Neural cell (in vitro differentiated cells): ENCODE measurements around the gene MAST1. TPM values are rescaled to one million over a fixed set of nuclear protein-coding genes. Genes with fewer than 3 reads are reported as not detected.

ENCODE experiments used
- H2AFZ ChIP-seq: fragments of 200-600, 300-800 bp; sonication (generic), shearing (Covaris generic); 2 replicates; pipeline ENCODE4 v1.6.0; 2014; ENCODE audit warnings: low read depth, mild to moderate bottlenecking, antibody characterized with exemption, low read length, moderate library complexity
- H3F3A ChIP-seq: fragments of 200-600 bp; shearing (Covaris generic); 2 replicates; pipeline ENCODE4 v1.6.1; 2016; ENCODE audit warnings: mild to moderate bottlenecking, moderate library complexity, mixed read lengths, antibody characterized with exemption, low read length; ENCODE audit not compliant: insufficient read depth, poor library complexity, severe bottlenecking
- H3K27ac ChIP-seq: fragments of 200-600, 300-800 bp; sonication (generic), shearing (Covaris generic); 2 replicates; pipeline ENCODE4 v1.5.1; 2014; ENCODE audit warnings: mild to moderate bottlenecking, low read length, moderate library complexity
- H3K27me3 ChIP-seq: fragments of 300-800, 200-600 bp; sonication (generic), shearing (Covaris generic); 2 replicates; pipeline ENCODE4 v1.6.0; 2014; ENCODE audit warnings: mild to moderate bottlenecking, low read depth, low read length, moderate library complexity; ENCODE audit not compliant: insufficient read depth
- H3K36me3 ChIP-seq: fragments of 300-800, 200-600 bp; sonication (generic), shearing (Covaris generic); 2 replicates; pipeline ENCODE4 v1.5.1; 2014; ENCODE audit warnings: mild to moderate bottlenecking, antibody characterized with exemption, low read length, moderate library complexity; ENCODE audit not compliant: insufficient read depth
- H3K4me2 ChIP-seq: fragments of 300-800, 200-600 bp; sonication (generic), shearing (Covaris generic); 2 replicates; pipeline ENCODE4 v1.6.0; 2014; ENCODE audit warnings: mild to moderate bottlenecking, low read length
- H3K4me3 ChIP-seq: fragments of 300-800, 200-600 bp; sonication (generic), shearing (Covaris generic); 2 replicates; pipeline ENCODE4 v1.5.1; 2014; ENCODE audit warnings: mild to moderate bottlenecking, low read length, moderate library complexity
- H3K79me2 ChIP-seq: fragments of 200-600 bp; shearing (Covaris generic); replicated peaks from 2 replicates; pipeline ENCODE4 v1.6.0; 2014; ENCODE audit warnings: mild to moderate bottlenecking, low read length, moderate library complexity; ENCODE audit not compliant: insufficient read depth
- H3K9ac ChIP-seq: fragments of 300-800, 200-600 bp; sonication (generic), shearing (Covaris generic); 2 replicates; pipeline ENCODE4 v1.6.1; 2016; ENCODE audit warnings: mild to moderate bottlenecking, low read length, mixed read lengths
- H3K9me2 ChIP-seq: fragments of 200-600 bp; shearing (Covaris generic); 2 replicates; pipeline ENCODE4 v1.6.1; 2016; ENCODE audit warnings: mild to moderate bottlenecking, low read length, mixed read lengths; ENCODE audit not compliant: insufficient read depth
- H3K9me3 ChIP-seq: fragments of 200-600, 300-800 bp; sonication (generic), shearing (Covaris generic); 2 replicates; pipeline ENCODE4 v1.6.1; 2016; ENCODE audit warnings: mild to moderate bottlenecking, mixed run types, low read length, moderate library complexity, mixed read lengths
- H4K20me1 ChIP-seq: fragments of 200-600 bp; shearing (Covaris generic); 2 replicates; pipeline ENCODE4 v1.6.1; 2016; ENCODE audit warnings: mild to moderate bottlenecking, mixed run types; ENCODE audit not compliant: insufficient read depth
- EP300 ChIP-seq: fragments of 450-650 bp; conservative IDR thresholded peaks from 2 replicates; pipeline ENCODE4 v1.6.1; 2014; ENCODE audit warnings: antibody characterized with exemption, mild to moderate bottlenecking, moderate library complexity; ENCODE audit not compliant: poor library complexity, severe bottlenecking
- EZH2 ChIP-seq: fragments of 200-600, 300-800 bp; shearing (Covaris generic), sonication (generic); IDR thresholded peaks from 2 replicates; pipeline ENCODE4 v1.6.1; 2014; ENCODE audit warnings: antibody characterized with exemption, low read length, borderline replicate concordance, mild to moderate bottlenecking; ENCODE audit not compliant: insufficient read depth, poor library complexity, severe bottlenecking
- MXI1 ChIP-seq: fragments of 450-650 bp; conservative IDR thresholded peaks from 2 replicates; pipeline ENCODE4 v1.6.1; 2014; ENCODE audit warnings: antibody characterized with exemption, mild to moderate bottlenecking; ENCODE audit not compliant: poor library complexity, severe bottlenecking
- POLR2AphosphoS5 ChIP-seq: IDR thresholded peaks from 2 replicates; pipeline ENCODE4 v1.6.1; 2012
- RAD21 ChIP-seq: fragments of 450-650 bp; conservative IDR thresholded peaks from 2 replicates; pipeline ENCODE4 v1.6.1; 2014; ENCODE audit warnings: antibody characterized with exemption, mild to moderate bottlenecking, moderate library complexity
- SMC3 ChIP-seq: fragments of 450-650 bp; conservative IDR thresholded peaks from 2 replicates; pipeline ENCODE4 v1.6.1; 2014; ENCODE audit warnings: antibody characterized with exemption, mild to moderate bottlenecking, moderate library complexity; ENCODE audit not compliant: poor library complexity
- TAF1 ChIP-seq: IDR thresholded peaks from 2 replicates; pipeline ENCODE4 v1.6.1; 2012; ENCODE audit warnings: low read depth
- polyA plus RNA-seq: library from polyadenylated mRNA; depleted of rRNA; stranded (reverse); fragments of >200 nt; gene quantifications from 2 replicates; pipeline ENCODE4 v1.2.3, GENCODE V29; 2014
- TF ChIP-seq, protein P1 (sequence below): fragments of 450-650 bp; IDR thresholded peaks from 2 replicates; pipeline ENCODE4 v1.5.1; 2014; ENCODE audit warnings: antibody characterized with exemption, mild to moderate bottlenecking, moderate library complexity; ENCODE audit not compliant: poor library complexity, severe bottlenecking
- TF ChIP-seq, protein P2 (sequence below): IDR thresholded peaks from 2 replicates; pipeline ENCODE4 v1.6.1; 2012; ENCODE audit warnings: borderline replicate concordance

Gene MAST1
- polyA plus RNA-seq, 1 donor from 2014 or later = 65.0 TPM

DNA sequence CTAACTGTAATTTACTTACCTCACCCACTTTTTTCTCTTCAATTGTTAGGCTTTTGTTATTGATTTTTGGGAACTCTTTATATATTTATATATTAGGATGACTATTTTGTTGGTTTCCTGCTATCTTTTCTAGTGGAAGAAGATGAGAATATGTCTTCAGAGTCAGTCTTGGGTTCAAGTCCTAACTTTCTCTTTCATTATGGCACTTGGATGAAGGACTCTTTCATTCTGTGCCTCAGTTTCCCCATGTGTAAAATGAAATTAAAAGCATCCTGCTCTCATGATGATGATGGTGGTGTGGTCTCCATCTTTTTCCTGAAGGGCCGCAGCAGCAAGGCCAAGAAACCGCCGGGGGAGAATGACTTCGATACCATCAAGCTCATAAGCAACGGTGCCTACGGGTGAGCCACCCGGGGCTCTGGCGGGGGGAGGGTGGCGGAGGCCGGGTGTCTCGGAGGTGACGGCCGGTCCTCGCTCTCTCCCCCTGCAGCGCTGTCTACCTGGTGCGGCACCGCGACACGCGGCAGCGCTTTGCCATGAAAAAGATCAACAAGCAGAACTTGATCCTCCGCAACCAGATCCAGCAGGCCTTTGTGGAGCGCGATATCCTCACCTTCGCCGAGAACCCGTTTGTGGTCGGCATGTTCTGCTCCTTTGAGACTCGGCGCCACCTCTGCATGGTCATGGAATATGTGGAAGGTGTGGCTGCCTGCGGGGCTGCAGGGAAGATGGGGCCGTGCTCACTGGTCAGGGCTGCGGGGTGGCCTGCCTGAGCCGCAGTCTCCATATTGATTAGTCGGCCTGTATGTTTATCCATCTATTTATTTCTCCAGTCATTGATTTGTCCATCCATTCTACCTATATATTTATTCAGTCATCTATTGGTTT, 20.0 kb downstream of the MAST1 start:
- H2AFZ ChIP-seq = no peak overlapping the region
- H3K27ac ChIP-seq = no peak overlapping the region

DNA sequence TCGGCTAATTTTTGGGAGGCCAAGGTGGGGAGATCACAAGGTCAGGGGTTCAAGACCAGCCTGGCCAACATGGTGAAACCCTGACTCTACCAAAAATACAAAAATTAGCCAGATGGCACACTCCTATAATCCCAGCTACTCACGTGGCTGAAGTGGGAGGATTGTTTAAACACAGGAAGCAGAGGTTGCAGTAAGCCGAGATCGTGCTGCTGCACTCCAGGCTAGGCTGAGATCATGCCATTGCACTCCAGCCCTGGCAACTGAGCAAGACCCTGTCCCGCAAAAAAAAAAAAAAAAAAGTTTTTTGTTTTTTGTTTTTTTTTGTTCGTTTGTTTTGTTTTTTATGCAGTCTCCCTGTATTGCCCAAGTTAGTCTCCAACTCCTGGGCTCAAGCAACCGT, 21.2 kb downstream of the MAST1 start:
- no peak overlapping the region for H2AFZ ChIP-seq
- TF ChIP-seq EP300 = no peak
- TF ChIP-seq, protein P1, sequence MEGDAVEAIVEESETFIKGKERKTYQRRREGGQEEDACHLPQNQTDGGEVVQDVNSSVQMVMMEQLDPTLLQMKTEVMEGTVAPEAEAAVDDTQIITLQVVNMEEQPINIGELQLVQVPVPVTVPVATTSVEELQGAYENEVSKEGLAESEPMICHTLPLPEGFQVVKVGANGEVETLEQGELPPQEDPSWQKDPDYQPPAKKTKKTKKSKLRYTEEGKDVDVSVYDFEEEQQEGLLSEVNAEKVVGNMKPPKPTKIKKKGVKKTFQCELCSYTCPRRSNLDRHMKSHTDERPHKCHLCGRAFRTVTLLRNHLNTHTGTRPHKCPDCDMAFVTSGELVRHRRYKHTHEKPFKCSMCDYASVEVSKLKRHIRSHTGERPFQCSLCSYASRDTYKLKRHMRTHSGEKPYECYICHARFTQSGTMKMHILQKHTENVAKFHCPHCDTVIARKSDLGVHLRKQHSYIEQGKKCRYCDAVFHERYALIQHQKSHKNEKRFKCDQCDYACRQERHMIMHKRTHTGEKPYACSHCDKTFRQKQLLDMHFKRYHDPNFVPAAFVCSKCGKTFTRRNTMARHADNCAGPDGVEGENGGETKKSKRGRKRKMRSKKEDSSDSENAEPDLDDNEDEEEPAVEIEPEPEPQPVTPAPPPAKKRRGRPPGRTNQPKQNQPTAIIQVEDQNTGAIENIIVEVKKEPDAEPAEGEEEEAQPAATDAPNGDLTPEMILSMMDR = no peak
- TF ChIP-seq POLR2AphosphoS5 = no peak
- no peak for TF ChIP-seq MXI1
- no peak for TF ChIP-seq TAF1
- TF ChIP-seq EZH2 = no peak
- TF ChIP-seq RAD21 = no peak
- TF ChIP-seq, protein P2, sequence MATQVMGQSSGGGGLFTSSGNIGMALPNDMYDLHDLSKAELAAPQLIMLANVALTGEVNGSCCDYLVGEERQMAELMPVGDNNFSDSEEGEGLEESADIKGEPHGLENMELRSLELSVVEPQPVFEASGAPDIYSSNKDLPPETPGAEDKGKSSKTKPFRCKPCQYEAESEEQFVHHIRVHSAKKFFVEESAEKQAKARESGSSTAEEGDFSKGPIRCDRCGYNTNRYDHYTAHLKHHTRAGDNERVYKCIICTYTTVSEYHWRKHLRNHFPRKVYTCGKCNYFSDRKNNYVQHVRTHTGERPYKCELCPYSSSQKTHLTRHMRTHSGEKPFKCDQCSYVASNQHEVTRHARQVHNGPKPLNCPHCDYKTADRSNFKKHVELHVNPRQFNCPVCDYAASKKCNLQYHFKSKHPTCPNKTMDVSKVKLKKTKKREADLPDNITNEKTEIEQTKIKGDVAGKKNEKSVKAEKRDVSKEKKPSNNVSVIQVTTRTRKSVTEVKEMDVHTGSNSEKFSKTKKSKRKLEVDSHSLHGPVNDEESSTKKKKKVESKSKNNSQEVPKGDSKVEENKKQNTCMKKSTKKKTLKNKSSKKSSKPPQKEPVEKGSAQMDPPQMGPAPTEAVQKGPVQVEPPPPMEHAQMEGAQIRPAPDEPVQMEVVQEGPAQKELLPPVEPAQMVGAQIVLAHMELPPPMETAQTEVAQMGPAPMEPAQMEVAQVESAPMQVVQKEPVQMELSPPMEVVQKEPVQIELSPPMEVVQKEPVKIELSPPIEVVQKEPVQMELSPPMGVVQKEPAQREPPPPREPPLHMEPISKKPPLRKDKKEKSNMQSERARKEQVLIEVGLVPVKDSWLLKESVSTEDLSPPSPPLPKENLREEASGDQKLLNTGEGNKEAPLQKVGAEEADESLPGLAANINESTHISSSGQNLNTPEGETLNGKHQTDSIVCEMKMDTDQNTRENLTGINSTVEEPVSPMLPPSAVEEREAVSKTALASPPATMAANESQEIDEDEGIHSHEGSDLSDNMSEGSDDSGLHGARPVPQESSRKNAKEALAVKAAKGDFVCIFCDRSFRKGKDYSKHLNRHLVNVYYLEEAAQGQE = no peak
- no peak for TF ChIP-seq SMC3
- no peak overlapping the region for H3K4me2 ChIP-seq
- H3F3A ChIP-seq = no peaks in the 10 kb centered on the region
- no peaks in the 10 kb centered on the region for H3K9me3 ChIP-seq
- no peaks in the 10 kb centered on the region for H3K79me2 ChIP-seq
- no peak overlapping the region for H3K27ac ChIP-seq
- H3K4me3 ChIP-seq = no peak overlapping the region
- H3K9me2 ChIP-seq = no peaks in the 10 kb centered on the region
- no peaks in the 10 kb centered on the region for H3K27me3 ChIP-seq
- H4K20me1 ChIP-seq = no peaks in the 10 kb centered on the region
- peaks cover 4% of the 10 kb centered on the region for H3K36me3 ChIP-seq
- H3K9ac ChIP-seq = no peak overlapping the region

More for the DNA sequence above, 20.0 kb downstream of the MAST1 start:
- peaks cover 4% of the 10 kb centered on the region for H3K36me3 ChIP-seq
- H3K9ac ChIP-seq = no peak overlapping the region
- no peaks in the 10 kb centered on the region for H3K9me3 ChIP-seq
- no peaks in the 10 kb centered on the region for H3F3A ChIP-seq
- no peaks in the 10 kb centered on the region for H3K79me2 ChIP-seq
- no peaks in the 10 kb centered on the region for H3K27me3 ChIP-seq
- H3K4me3 ChIP-seq = no peak overlapping the region
- no peaks in the 10 kb centered on the region for H4K20me1 ChIP-seq
- TF ChIP-seq EP300 (no peak), SMC3 (no peak), RAD21 (no peak), TAF1 (no peak), MXI1 (no peak), POLR2AphosphoS5 (no peak), EZH2 (no peak)
- TF ChIP-seq, protein P1 = no peak
- TF ChIP-seq, protein P2 = no peak
- H3K4me2 ChIP-seq = no peak overlapping the region
- no peaks in the 10 kb centered on the region for H3K9me2 ChIP-seq
